HG02943 (cell line): ENCODE results near the gene PCDHA7.
"Not testable (repeated sequence)": the region's sequence is repeated elsewhere in the genome, so short reads cannot be mapped to it uniquely, and the experiment has no call there.

Source experiments
- ATAC-seq: cut with Tn5 transposase; IDR thresholded peaks from one replicate; pipeline ENCODE4 v1.9.1; 2021; ENCODE audit warnings: mild to moderate bottlenecking, low read depth, moderate library complexity; ENCODE audit not compliant: unreplicated experiment

The PCDHA7 gene, protein sequence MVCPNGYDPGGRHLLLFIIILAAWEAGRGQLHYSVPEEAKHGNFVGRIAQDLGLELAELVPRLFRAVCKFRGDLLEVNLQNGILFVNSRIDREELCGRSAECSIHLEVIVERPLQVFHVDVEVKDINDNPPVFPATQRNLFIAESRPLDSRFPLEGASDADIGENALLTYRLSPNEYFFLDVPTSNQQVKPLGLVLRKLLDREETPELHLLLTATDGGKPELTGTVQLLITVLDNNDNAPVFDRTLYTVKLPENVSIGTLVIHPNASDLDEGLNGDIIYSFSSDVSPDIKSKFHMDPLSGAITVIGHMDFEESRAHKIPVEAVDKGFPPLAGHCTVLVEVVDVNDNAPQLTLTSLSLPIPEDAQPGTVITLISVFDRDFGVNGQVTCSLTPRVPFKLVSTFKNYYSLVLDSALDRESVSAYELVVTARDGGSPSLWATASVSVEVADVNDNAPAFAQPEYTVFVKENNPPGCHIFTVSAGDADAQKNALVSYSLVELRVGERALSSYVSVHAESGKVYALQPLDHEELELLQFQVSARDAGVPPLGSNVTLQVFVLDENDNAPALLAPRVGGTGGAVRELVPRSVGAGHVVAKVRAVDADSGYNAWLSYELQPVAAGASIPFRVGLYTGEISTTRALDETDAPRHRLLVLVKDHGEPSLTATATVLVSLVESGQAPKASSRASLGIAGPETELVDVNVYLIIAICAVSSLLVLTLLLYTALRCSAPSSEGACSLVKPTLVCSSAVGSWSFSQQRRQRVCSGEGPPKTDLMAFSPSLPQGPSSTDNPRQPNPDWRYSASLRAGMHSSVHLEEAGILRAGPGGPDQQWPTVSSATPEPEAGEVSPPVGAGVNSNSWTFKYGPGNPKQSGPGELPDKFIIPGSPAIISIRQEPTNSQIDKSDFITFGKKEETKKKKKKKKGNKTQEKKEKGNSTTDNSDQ

DNA sequence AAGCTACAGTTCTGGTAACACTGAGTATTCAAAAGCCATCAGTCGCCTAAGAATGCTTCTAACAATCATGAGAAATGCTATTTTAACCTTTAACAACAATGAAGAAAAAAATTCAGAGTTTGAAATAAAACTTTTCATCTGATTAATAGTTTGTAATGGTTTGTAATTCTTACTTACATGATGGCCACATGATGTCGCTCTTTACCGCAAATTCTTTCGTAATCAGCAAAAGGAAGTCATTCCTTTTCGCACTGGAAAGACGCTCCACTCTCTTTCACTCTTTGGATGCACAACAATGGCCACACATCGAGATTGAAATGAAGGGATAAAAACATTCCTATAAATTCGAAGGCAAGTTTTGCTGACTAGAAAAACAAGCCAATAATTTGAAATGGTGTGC, at the start of gene PCDHA7:
TSS of gene PCDHA7 (plus strand) at position 277 of the 400 bp plus-strand sequence. CDS start at position 392, 115 bp downstream.
- ATAC-seq: no peak

DNA sequence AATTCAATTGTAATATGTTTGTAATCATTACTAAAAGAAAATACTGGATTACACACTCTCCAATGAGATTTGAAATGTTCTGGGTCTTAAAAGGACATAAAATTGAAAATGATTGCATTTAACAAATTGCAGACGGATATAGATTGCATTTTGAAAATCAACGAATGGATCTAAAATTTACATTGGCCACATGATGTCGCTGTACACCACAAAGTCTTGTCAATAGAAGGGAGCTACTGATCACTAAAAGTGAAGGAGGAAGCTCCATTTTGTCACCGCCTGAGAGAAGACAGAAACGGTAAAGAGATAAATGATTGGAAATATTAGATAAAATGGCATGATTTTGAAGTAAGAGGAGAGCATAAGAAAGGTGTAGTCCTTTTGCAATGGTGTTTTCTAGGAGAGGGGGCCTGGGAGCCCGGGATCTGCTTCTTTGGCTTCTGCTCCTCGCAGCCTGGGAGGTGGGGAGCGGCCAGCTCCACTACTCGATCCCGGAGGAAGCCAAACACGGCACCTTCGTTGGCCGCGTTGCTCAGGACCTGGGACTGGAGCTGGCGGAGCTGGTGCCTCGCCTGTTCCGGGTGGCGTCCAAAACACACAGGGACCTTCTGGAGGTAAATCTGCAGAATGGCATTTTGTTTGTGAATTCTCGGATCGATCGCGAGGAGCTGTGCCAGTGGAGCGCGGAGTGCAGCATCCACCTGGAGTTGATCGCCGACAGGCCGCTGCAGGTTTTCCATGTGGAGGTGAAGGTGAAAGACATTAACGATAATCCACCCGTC, 48.0 kb upstream of the PCDHA7 start, which contains the start of gene PCDHA1:
TSS of gene PCDHA1 (plus strand) at position 236 of the 782 bp plus-strand sequence.
- ATAC-seq: no peak

DNA sequence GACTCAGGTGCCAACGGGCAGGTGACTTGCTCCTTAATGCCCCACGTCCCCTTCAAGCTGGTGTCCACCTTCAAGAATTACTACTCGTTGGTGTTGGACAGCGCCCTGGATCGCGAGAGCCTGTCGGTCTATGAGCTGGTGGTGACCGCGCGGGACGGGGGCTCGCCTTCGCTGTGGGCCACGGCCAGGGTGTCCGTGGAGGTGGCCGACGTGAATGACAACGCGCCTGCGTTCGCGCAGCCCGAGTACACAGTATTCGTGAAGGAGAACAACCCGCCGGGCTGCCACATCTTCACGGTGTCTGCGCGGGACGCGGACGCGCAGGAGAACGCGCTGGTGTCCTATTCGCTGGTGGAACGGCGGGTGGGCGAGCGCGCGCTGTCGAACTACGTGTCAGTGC, 46.6 kb upstream of the PCDHA7 start:
- not testable (repeated sequence) for ATAC-seq

DNA sequence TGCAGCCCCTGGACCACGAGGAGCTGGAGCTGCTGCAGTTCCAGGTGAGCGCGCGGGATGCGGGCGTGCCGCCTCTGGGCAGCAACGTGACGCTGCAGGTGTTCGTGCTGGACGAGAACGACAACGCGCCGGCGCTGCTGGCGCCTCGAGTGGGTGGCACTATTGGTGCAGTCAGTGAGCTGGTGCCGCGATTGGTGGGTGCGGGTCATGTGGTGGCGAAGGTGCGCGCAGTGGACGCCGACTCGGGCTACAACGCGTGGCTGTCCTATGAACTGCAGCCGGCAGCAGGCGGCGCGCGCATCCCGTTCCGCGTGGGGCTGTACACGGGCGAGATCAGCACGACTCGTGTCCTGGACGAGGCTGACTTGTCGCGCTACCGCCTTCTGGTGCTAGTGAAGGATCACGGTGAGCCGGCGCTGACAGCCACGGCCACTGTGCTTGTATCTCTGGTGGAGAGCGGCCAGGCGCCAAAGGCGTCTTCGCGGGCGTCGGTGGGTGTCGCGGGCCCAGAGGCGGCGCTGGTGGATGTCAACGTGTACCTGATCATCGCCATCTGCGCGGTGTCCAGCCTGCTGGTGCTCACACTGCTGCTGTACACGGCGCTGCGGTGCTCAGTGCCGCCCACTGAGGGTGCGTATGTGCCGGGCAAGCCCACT, 46.1 kb upstream of the PCDHA7 start:
- not testable (repeated sequence) for ATAC-seq

DNA sequence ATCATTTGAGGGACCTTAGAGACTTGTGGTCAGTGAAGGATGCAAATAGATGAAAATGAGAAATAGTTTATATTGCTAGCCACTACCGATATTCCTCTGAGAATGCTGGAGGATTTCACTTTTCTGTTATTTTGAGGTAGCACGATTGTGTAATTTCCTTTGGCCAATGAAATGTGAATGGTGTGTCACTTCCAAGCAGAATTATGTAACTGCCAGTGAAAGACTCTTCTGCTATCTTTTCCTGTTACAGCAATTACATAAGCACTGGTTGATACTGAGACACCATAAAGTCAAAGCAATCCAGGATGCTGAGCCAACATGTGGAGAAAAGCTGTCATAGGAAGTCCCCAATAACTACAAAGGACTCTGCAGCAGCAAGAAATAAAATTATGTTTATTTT, 43.0 kb upstream of the PCDHA7 start:
- no peak for ATAC-seq

DNA sequence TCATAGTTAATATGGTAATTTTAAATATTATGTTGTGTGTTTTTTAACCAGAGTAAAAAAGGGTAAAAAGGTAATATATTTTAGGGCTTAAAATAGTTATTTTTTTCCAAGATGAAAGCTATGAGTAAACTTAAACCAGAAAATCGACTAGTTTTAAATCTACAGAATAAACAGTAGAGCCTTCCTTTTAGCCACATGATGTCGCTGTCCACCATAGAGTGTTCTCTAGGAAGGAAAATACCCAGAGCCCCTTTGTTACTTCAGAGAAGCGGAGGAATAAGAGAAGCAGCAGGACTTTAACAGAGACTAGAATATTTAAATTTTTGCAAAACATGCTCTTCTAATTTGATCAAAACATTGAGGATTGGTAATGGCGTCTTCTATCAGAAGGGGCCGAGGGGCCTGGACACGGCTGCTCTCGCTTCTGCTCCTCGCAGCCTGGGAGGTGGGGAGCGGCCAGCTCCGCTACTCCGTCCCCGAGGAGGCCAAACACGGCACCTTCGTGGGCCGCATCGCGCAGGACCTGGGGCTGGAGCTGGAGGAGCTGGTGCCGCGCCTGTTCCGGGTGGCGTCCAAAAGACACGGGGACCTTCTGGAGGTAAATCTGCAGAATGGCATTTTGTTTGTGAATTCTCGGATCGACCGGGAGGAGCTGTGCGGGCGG, 39.3 kb upstream of the PCDHA7 start, which contains the start of gene PCDHA2:
TSS of gene PCDHA2 (plus strand) at position 258 of the 664 bp plus-strand sequence.
- ATAC-seq: no peak

DNA sequence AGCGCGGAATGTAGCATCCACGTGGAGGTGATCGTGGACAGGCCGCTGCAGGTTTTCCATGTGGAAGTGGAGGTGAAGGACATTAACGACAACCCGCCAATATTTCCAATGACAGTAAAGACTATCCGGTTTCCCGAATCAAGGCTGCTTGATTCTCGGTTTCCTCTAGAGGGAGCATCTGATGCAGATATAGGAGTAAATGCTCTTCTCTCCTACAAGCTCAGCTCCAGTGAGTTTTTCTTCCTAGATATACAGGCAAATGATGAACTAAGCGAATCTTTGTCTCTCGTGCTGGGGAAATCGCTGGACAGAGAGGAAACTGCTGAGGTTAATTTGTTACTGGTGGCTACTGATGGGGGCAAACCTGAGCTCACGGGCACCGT, 38.8 kb upstream of the PCDHA7 start:
- ATAC-seq: no peak

DNA sequence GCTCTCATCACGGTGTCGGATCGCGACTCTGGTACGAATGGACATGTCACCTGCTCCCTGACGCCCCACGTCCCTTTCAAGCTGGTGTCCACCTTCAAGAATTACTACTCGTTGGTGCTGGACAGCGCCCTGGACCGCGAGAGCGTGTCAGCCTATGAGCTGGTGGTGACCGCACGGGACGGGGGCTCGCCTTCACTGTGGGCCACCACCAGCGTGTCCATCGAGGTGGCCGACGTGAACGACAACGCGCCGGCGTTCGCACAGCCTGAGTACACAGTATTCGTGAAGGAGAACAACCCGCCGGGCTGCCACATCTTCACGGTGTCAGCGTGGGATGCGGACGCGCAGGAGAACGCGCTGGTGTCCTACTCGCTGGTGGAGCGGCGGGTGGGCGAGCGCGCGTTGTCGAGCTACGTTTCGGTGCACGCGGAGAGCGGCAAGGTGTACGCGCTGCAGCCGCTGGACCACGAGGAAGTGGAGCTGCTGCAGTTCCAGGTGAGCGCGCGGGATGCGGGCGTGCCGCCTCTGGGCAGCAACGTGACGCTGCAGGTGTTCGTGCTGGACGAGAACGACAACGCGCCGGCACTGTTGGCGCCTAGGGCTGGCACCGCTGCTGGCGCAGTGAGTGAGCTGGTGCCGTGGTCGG, 37.9 kb upstream of the PCDHA7 start:
- ATAC-seq: not testable (repeated sequence)

DNA sequence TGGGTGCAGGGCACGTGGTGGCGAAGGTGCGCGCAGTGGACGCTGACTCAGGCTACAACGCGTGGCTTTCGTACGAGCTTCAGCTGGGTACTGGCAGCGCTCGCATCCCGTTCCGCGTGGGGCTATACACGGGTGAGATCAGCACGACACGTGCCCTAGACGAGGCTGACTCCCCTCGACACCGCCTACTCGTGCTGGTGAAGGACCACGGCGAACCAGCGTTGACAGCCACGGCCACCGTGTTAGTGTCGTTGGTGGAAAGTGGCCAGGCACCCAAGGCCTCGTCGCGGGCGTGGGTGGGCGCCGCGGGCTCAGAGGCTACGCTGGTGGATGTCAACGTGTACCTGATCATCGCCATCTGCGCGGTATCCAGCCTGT, 37.4 kb upstream of the PCDHA7 start:
- no peak for ATAC-seq

DNA sequence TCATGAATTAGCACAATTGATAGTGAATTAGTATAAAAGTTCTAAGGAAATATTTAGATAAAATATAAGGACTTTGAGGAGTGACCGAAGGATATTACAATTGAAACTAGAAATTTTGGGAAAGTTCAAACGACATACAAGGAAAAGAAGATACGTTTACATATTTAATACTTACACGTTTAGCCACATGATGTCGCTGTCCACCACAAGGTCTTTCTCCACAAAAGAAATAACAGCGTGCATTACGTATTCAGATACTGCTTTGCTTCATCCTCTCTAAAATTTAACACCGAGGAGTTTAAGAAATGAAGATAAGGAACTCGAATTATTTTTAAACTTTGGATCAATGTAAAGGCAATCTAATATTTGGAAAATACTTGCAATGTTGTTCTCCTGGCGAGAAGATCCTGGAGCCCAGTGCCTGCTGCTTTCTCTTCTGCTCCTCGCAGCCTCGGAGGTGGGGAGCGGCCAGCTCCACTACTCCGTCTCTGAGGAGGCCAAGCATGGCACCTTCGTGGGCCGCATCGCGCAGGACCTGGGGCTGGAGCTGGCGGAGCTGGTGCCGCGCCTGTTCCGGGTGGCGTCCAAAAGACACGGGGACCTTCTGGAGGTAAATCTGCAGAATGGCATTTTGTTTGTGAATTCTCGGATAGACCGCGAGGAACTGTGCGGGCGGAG, 33.1 kb upstream of the PCDHA7 start, which contains the start of gene PCDHA3:
TSS of gene PCDHA3 (plus strand) at position 242 of the 678 bp plus-strand sequence.
- ATAC-seq: no peak

DNA sequence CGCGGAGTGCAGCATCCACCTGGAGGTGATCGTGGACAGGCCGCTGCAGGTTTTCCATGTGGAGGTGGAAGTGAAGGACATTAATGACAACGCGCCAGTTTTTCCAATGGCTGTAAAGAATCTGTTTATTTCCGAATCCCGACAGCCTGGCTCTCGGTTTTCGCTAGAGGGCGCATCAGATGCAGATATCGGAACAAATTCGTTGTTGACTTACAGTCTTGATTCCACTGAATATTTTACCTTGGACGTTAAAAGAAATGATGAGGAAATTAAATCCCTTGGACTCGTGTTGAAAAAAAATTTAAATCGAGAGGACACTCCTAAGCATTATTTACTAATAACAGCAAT, 32.6 kb upstream of the PCDHA7 start:
- no peak for ATAC-seq

DNA sequence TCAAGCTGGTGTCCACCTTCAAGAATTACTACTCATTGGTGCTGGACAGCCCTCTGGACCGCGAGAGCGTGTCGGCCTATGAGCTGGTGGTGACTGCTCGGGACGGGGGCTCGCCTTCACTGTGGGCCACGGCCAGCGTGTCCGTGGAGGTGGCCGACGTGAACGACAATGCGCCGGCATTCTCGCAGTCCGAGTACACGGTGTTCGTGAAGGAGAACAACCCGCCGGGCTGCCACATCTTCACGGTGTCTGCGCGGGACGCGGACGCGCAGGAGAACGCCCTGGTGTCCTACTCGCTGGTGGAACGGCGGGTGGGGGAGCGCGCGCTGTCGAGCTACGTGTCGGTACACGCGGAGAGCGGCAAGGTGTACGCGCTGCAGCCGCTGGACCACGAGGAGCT, 31.7 kb upstream of the PCDHA7 start:
- not testable (repeated sequence) for ATAC-seq

DNA sequence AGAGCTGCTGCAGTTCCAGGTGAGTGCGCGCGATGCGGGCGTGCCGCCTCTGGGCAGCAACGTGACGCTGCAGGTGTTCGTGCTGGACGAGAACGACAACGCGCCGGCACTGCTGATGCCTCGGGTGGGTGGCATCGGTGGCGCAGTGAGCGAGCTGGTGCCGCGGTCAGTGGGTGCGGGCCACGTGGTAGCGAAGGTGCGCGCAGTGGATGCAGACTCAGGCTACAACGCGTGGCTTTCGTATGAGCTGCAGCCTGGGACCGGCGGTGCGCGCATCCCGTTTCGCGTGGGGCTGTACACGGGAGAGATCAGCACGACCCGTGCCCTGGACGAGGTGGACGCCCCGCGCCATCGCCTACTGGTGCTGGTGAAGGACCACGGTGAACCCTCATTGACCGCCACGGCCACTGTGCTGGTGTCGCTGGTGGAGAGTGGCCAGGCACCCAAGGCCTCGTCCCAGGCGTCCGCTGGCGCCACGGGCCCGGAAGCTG, 31.2 kb upstream of the PCDHA7 start:
- ATAC-seq: no peak

DNA sequence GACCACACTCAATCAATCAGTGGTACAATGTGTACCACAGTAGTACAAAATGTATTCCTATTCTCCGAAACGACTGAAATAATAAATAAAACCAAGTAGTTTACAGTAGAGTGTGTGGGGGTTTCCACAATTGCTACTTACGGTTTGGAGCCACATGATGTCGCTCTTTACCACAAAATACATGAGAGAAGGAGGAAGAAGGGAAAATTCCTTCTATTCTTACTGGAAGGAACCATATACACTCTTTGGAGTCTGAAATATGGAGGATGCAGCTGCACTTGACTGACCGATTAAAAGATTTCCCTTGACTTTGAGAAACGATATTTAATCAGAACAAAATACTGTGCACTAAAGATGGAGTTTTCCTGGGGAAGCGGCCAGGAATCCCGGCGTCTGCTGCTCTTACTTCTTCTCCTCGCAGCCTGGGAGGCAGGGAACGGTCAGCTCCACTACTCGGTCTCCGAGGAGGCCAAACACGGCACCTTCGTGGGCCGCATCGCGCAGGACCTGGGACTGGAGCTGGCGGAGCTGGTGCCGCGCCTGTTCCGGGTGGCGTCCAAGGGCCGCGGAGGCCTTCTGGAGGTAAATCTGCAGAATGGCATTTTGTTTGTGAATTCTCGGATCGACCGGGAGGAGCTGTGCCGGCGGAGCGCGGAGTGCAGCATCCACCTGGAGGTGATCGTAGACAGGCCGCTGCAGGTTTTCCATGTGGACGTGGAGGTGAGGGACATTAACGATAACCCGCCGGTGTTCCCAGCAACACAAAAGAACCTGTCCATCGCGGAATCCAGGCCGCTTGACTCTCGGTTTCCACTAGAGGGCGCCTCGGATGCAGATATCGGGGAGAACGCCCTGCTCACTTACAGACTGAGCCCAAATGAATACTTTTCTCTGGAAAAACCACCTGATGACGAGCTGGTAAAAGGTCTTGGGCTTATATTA, 27.0 kb upstream of the PCDHA7 start, which contains the start of gene PCDHA4:
TSS of gene PCDHA4 (plus strand) at position 235 of the 942 bp plus-strand sequence.
- ATAC-seq: no peak

DNA sequence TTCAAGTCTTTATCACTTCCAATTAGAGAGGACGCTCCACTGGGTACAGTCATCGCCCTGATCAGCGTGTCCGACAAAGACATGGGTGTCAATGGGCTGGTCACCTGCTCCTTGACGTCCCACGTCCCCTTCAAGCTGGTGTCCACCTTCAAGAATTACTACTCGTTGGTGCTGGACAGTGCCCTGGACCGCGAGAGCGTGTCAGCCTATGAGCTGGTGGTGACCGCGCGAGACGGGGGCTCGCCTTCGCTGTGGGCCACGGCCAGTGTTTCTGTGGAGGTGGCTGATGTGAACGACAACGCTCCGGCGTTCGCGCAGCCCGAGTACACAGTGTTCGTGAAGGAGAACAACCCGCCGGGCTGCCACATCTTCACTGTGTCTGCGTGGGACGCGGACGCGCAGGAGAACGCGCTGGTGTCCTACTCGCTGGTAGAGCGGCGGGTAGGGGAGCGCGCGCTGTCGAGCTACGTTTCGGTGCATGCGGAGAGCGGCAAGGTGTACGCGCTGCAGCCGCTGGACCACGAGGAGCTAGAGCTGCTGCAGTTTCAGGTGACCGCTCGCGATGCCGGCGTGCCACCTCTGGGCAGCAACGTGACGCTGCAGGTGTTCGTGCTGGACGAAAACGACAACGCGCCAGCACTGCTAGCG, 25.7 kb upstream of the PCDHA7 start:
- not testable (repeated sequence) for ATAC-seq

DNA sequence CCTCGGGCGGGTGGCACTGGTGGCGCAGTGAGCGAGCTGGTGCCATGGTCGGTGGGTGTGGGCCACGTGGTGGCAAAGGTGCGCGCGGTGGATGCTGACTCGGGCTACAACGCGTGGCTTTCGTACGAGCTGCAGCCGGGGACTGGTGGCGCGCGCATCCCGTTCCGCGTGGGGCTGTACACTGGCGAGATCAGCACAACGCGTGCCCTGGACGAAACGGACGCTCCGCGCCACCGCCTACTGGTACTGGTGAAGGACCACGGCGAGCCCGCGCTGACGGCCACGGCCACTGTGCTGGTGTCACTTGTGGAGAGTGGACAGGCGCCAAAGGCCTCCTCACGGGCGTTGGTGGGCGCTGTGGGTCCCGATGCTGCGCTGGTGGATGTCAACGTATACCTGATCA, 25.2 kb upstream of the PCDHA7 start:
- ATAC-seq: no peak
